Measurements from ENCODE around the gene NPTXR. TPM values are rescaled to one million over a fixed set of nuclear protein-coding genes. Genes with fewer than 3 reads are reported as not detected.

Gene NPTXR
- total and polyA plus RNA-seq, 4 donors, result 0.98 to 5.8 (median 2.8) TPM

DNA sequence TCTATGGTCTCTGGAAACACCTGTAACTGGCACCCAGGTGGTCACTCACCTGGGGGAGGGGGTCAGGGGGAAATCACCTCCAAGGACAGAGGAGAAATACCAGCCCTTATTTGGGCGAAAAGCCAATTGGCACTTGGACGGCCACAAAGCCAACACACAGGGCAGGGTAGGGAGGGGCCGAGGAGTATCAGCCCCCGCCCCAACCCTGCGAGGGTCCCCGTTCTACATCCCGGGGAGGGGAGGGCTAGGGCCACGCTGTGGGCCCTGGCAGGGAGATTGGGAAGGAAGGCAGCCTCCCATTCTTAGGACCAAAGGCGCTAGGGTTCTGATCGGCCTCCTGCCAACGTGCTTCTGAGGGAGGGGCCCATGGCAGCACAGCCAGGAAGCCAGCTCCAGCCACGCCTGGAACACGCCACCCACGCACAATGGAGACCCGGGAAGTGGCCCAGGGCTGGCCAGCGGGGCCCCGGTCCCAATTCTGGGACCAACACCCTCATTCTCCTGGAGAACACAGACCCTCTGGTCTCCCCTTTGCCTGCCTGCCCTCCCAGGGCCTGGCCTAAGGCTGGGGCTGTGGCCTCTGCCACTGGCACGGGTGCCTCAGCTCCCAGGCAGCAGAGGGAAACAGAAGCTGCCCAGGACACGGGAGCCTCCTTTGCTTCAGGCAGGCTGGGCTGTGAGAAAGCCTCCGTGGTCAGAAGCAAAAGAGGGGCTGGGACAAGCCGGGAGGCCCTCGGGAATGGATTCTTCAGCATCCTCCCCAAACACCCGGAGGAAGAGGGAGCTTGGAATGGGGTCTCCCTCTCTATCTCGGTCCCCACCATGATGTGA is 20.7 kb upstream of the NPTXR start:
- H3K4me3 ChIP-seq, result no peak overlapping the region
- H3K4me1 ChIP-seq (ENCODE audit: control insufficient read depth in 5 of 5, insufficient read depth in 5 of 5, low read length in 5 of 5), result peaks cover 6 to 38% (median 21%) of the 10 kb centered on the region in 5 donors
- WGBS, 2 donors, result 45 to 64% methylated on average over 24 of the region's 24 CpGs
- no peak for ATAC-seq (ENCODE audit: insufficient read depth, low FRiP score)
- peak overlapping the region; percentile 49 to 78 for H3K27ac ChIP-seq (ENCODE audit: low read depth in 1 of 2, low read length in 1 of 2)
- H3K9me3 ChIP-seq (ENCODE audit: control insufficient read depth in 4 of 4, insufficient read depth in 3 of 4, low read length in 3 of 4), result no peaks in the 10 kb centered on the region
- no peaks in the 10 kb centered on the region for H3K27me3 ChIP-seq (ENCODE audit: control insufficient read depth in 3 of 3, insufficient read depth in 3 of 3, low read length in 2 of 3)
- peaks cover 3 to 30% (median 17%) of the 10 kb centered on the region in 4 donors for H3K36me3 ChIP-seq (ENCODE audit: control insufficient read depth in 4 of 4, insufficient read depth in 4 of 4, low read length in 4 of 4)
- TF ChIP-seq, protein P1, sequence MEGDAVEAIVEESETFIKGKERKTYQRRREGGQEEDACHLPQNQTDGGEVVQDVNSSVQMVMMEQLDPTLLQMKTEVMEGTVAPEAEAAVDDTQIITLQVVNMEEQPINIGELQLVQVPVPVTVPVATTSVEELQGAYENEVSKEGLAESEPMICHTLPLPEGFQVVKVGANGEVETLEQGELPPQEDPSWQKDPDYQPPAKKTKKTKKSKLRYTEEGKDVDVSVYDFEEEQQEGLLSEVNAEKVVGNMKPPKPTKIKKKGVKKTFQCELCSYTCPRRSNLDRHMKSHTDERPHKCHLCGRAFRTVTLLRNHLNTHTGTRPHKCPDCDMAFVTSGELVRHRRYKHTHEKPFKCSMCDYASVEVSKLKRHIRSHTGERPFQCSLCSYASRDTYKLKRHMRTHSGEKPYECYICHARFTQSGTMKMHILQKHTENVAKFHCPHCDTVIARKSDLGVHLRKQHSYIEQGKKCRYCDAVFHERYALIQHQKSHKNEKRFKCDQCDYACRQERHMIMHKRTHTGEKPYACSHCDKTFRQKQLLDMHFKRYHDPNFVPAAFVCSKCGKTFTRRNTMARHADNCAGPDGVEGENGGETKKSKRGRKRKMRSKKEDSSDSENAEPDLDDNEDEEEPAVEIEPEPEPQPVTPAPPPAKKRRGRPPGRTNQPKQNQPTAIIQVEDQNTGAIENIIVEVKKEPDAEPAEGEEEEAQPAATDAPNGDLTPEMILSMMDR (IDR thresholded peaks at IDR 0.05; ENCODE audit: control extremely low read depth, extremely low read depth), result no peak
- peak overlapping the region in 1 of 2 donors; percentile 11 for H3K9ac ChIP-seq (ENCODE audit: insufficient read depth in 1 of 2, low read length in 2 of 2)
- peak in 2 of 3 donors; percentile 14 to 38 for DNase-seq

DNA sequence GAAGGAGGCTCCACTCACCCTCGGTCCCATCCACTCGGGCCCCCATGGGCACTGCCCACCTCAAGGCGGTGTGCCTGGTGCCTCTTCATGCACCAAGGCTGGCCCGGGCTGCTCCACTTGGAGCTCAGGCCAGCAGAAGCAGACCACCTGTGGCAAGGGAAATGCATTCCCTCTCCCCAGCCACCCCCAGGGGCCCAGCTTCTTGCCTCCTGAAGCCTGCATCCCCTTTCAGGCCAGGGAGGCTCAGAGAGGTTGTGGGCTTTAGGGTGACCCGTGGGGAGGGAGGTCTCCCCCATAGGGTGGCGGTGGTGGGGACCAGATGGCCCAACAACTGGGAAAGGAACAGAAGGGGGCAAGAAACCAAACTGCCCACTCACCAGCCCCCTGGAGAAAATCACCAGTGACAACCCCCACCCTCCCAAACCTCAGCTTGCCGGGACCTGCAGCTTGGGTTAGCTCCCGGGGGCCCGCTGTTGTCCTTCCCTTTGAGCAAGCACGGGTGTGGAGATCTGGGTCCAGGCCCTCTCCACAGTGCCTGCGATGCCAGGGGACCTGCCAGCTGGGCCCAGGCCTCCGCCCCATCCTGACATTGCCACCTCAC is 19.8 kb upstream of the NPTXR start:
- Histone ChIP-seq H3K9me3 (ENCODE audit: control insufficient read depth in 4 of 4, insufficient read depth in 3 of 4, low read length in 3 of 4) (no peaks in the 10 kb centered on the region), H3K27ac (ENCODE audit: low read depth in 1 of 2, low read length in 1 of 2) (no peak overlapping the region), H3K9ac (ENCODE audit: insufficient read depth in 1 of 2, low read length in 2 of 2) (peak overlapping the region in 1 of 2 donors; percentile 11), H3K27me3 (ENCODE audit: control insufficient read depth in 3 of 3, insufficient read depth in 3 of 3, low read length in 2 of 3) (no peaks in the 10 kb centered on the region), H3K4me3 (no peak overlapping the region), H3K36me3 (ENCODE audit: control insufficient read depth in 4 of 4, insufficient read depth in 4 of 4, low read length in 4 of 4) (peaks cover 3 to 29% (median 13%) of the 10 kb centered on the region in 4 donors), H3K4me1 (ENCODE audit: control insufficient read depth in 5 of 5, insufficient read depth in 5 of 5, low read length in 5 of 5) (peaks cover 6 to 28% (median 21%) of the 10 kb centered on the region in 5 donors)
- no peak for ATAC-seq (ENCODE audit: insufficient read depth, low FRiP score)
- TF ChIP-seq, protein P1 (IDR thresholded peaks at IDR 0.05; ENCODE audit: control extremely low read depth, extremely low read depth), result no peak
- WGBS, 2 donors, result 86 to 89% methylated on average over 11 to 12 of the region's 12 CpGs
- peak in 1 of 3 donors; percentile 10 for DNase-seq

DNA sequence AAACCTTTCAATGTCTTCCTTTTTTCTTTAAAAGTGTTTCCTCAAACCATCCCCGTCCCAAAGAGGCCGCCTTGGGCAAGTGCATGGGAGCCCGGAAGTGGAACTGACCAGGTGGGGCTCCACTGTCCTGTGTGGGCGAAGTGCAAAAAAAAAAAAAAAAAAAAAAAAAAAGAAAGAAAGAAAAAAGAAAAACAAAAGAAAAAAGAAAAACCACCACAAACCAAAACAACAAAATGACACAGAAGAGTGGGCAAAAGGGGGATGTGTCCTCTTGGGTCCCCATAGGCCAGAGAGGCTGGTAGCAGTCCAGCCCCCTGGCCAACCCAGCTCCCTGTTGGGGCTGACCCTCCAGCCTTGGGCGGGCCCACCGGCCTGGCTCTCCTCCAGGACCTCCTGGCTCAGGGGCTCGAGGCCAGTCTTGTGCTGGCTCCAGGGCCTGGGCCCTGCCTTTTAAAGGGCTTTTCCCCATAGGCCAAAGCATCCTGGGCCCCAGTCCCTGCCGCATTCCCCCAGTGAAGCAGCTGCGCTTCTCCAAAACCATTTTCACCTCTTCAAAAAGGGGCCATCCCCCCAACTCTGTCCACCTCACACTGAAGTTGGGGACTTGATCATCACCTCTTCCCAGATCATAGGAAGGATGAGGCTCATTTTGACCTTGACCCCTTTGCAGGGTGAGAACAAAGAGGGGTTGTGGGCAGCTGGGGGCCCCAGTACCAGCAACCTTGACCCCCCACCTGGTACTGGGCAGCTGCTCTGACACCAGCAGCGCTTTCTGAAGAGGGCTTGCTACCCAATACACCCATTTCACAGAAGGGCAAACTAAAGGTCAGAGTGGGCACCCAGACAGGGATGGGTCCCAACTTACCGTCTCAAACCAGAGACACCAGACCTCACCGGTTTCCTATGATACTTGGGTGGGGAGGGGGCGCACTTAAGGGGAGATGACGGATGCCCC is 18.8 kb upstream of the NPTXR start:
- DNase-seq (peak; percentile 85 to 94 (median 86)), ATAC-seq (ENCODE audit: insufficient read depth, low FRiP score) (no peak)
- Histone ChIP-seq H3K36me3 (ENCODE audit: control insufficient read depth in 4 of 4, insufficient read depth in 4 of 4, low read length in 4 of 4) (peaks cover 3 to 21% (median 9%) of the 10 kb centered on the region in 4 donors), H3K4me1 (ENCODE audit: control insufficient read depth in 5 of 5, insufficient read depth in 5 of 5, low read length in 5 of 5) (peaks cover 6 to 28% (median 21%) of the 10 kb centered on the region in 5 donors), H3K9ac (ENCODE audit: insufficient read depth in 1 of 2, low read length in 2 of 2) (no peak overlapping the region), H3K9me3 (ENCODE audit: control insufficient read depth in 4 of 4, insufficient read depth in 3 of 4, low read length in 3 of 4) (no peaks in the 10 kb centered on the region), H3K4me3 (no peak overlapping the region), H3K27ac (ENCODE audit: low read depth in 1 of 2, low read length in 1 of 2) (no peak overlapping the region), H3K27me3 (ENCODE audit: control insufficient read depth in 3 of 3, insufficient read depth in 3 of 3, low read length in 2 of 3) (peaks cover 0 to 4% (median 0%) of the 10 kb centered on the region in 3 donors)
- WGBS, 2 donors, result 69 to 72% methylated on average over 14 of the region's 14 CpGs
- TF ChIP-seq, protein P1 (IDR thresholded peaks at IDR 0.05; ENCODE audit: control extremely low read depth, extremely low read depth), result no peak
